Stimulated activated effector memory CD8-positive, alpha-beta T cell treated with anti-CD3 and anti-CD28 coated beads, Interleukin-12 subunit alpha, Interleukin-12 subunit beta, amount 100 ng/mL, for 72 hours (primary cell): Measurements from ENCODE around the gene BCL6B.

Experiments
- ATAC-seq: fragments of 150-1000 bp; cut with Tn5 transposase; 2 replicates; pipeline ENCODE4 v1.10.0; 2021
- DNase-seq, 2 donors: peaks; one replicate each; pipeline ENCODE4 v3.0.0; 2021 to 2022; ENCODE audit warnings: low spot score in 2 of 2
- H3K27ac Mint-ChIP-seq: one replicate; pipeline ENCODE4 v1.8.0; 2022; ENCODE audit warnings: mild to moderate bottlenecking, mixed read lengths
- H3K36me3 Mint-ChIP-seq: one replicate; pipeline ENCODE4 v1.8.0; 2022; ENCODE audit warnings: mild to moderate bottlenecking, mixed read lengths
- H3K4me1 Mint-ChIP-seq: one replicate; pipeline ENCODE4 v1.8.0; 2022; ENCODE audit warnings: mixed read lengths
- H3K4me3 Mint-ChIP-seq: one replicate; pipeline ENCODE4 v1.8.0; 2022; ENCODE audit warnings: mild to moderate bottlenecking, mixed read lengths
- H3K9me3 Mint-ChIP-seq: one replicate; pipeline ENCODE4 v1.8.0; 2022; ENCODE audit warnings: mixed read lengths

Gene BCL6B

DNA sequence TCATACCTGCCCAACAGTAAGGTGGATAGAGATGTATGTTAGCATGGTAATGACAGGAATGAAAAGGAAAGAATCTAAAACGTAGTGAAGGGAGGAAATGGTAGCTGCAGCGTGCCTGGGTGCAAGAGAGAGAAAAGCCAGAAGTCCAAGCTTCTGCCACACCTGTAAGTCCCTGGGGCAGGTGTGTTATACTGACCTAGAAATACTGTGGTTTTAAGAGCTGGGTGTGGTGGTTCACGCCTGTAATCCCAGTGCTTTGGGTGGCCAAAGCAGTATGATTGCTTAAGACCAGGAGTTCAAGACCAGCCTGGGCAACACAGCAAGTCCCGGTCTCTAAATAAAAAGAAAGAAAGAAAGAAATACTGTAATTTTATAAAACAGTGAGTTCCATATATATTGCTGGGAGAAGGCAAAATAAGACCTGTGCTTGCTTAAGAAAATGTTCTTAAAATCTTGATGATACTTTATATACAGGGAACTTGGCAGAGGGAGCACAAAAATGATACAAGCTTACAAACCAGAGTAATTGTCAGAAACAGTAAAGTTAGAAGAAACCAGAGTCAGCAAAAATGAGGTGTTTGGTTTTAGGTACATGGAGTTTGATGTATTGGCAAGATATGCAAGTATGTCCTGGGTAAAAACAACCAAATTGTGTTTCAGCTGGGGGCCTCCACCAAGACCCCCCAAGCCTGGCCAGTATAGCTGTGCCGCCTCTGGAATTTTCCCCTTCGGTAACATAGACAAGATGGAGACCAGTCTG lies 20.4 kb upstream of the BCL6B start:
- no peak overlapping the region for H3K4me3 Mint-ChIP-seq
- peaks cover 87% of the 10 kb centered on the region for H3K36me3 Mint-ChIP-seq
- H3K27ac Mint-ChIP-seq = peak overlapping the region; percentile 60
- no peak for ATAC-seq
- no peaks in the 10 kb centered on the region for H3K9me3 Mint-ChIP-seq
- H3K4me1 Mint-ChIP-seq = peaks cover 36% of the 10 kb centered on the region
- DNase-seq = no peak

DNA sequence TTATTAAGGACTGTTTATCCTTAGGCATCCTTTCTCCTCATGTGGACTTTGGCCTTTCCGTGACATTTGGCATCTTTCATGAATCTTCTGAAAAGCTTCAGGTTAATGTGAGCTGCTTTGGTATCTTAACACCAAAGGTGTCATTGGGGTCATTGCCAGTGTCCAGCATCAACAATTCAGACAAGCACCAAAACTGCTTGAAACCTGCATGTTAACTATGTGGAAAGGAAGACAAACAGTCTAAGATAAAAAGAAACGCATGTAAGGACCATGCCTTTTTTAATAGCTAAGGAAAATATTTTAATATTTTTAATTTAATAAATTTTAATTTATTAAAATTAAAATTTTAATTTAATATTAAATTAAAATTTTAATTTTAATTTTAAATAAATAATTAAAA lies 19.1 kb upstream of the BCL6B start:
- no peak overlapping the region for H3K4me3 Mint-ChIP-seq
- DNase-seq = no peak
- peaks cover 37% of the 10 kb centered on the region for H3K4me1 Mint-ChIP-seq
- H3K36me3 Mint-ChIP-seq = peaks cover 81% of the 10 kb centered on the region
- H3K27ac Mint-ChIP-seq = no peak overlapping the region
- ATAC-seq = no peak
- no peaks in the 10 kb centered on the region for H3K9me3 Mint-ChIP-seq

DNA sequence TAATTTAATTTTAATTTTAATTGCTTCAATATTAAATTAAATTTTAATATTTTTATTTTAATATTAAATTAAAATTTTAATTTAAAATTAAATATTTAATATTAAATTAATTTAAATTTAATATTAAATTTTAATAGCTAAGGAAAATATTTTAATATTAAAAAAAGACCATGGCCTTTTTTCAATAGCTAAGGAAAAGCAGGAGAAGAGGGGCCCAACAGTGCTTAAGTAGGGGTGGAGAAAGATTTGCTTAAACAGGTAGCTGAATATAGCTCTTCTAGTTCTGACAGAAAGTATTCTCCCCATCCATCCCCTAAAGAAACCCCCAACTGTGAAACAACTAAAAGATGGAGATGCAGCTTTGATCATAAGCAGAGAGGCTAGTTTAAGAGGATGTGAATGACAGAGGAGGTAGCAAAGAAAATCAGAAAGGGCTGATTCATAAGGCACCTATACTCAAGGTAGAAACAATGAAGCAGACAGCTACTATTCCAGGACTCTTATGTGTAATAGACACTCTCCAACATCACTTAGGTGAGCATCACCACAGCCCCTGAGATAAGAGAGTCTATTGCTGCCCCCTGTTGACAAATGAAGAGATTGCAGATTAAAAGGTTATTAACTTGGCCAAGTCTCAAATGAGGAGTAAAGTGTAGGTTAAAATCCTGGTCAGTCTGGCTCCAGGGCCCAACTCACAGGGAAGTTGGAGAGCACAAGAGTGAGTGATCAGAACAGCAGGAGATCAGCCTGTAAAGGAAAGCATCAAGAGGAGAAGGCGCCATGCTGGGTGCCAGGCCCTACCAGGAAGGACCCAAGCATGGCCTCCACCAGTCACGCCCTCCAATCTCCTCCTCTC lies 18.2 kb upstream of the BCL6B start:
- no peak overlapping the region for H3K27ac Mint-ChIP-seq
- H3K4me3 Mint-ChIP-seq = no peak overlapping the region
- DNase-seq (peak; percentile 38 to 71), ATAC-seq (peak; percentile 97)
- H3K4me1 Mint-ChIP-seq = peaks cover 38% of the 10 kb centered on the region
- peaks cover 80% of the 10 kb centered on the region for H3K36me3 Mint-ChIP-seq
- no peaks in the 10 kb centered on the region for H3K9me3 Mint-ChIP-seq

DNA sequence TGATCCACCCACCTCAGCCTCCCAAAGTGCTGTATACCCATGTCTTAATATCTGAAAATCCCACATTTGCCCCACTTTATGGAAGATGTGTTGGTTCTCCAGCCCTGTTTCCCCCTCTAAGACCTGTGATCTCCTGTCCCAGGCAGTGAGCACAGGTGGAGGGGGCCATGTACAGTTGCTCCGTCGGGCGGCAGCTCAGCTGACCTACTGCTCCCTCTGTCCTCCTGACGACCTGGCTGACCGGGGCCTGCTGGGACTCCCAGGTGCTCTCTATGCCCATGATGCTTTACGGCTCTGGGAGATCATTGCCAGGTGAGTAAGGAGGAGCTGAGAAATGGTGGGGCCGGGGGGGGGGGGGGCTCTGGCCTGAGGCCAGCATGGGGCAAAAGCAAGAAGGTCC lies 17.1 kb upstream of the BCL6B start:
- peaks cover 46% of the 10 kb centered on the region for H3K4me1 Mint-ChIP-seq
- ATAC-seq (no peak), DNase-seq (no peak)
- no peaks in the 10 kb centered on the region for H3K9me3 Mint-ChIP-seq
- peaks cover 72% of the 10 kb centered on the region for H3K36me3 Mint-ChIP-seq
- H3K27ac Mint-ChIP-seq = no peak overlapping the region
- H3K4me3 Mint-ChIP-seq = no peak overlapping the region

DNA sequence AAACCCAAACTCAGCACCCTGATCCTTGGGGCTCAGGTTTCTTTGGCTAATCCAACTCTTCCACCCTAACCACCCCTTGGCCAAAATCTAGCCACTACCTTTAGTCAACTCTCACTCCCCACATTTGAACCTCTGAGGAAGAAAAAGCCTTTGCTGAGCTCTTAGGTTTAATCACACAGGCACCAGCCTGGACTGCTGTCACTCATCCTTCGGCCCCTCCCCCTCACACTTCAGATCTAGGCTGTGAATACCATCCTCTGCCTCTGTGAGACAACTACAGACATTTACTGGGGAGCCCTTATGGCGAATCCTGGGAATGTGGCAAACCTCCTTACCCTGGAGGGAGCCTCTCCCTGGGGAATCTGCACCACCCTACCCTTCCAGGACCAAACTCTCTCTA lies 15.7 kb upstream of the BCL6B start:
- Mint-ChIP-seq H3K4me1 (peaks cover 40% of the 10 kb centered on the region), H3K36me3 (peaks cover 62% of the 10 kb centered on the region), H3K9me3 (no peaks in the 10 kb centered on the region), H3K4me3 (no peak overlapping the region), H3K27ac (peak overlapping the region; percentile 63)
- ATAC-seq = no peak
- no peak for DNase-seq

DNA sequence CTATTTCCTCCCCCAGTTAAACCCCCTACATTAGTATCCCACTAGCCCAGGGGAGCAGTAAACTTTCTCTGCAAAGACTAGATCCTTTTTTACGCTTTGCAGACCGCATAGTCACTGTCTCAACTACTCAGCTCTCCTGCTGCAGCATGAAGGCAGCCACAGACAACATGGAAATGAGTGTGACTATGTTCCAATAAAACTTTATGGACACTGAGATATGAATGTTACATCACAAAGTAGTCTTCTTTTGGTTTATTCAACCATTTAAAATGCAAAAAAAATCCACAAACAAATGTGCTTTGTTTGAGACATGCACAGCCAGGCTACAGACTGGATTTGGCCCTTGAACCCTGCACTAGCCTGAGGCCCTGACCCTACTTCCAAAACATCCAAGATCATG lies 12.3 kb upstream of the BCL6B start:
- H3K27ac Mint-ChIP-seq = peak overlapping the region; percentile 56
- H3K9me3 Mint-ChIP-seq = no peaks in the 10 kb centered on the region
- H3K4me1 Mint-ChIP-seq = peaks cover 40% of the 10 kb centered on the region
- peaks cover 68% of the 10 kb centered on the region for H3K36me3 Mint-ChIP-seq
- ATAC-seq = no peak
- no peak for DNase-seq
- H3K4me3 Mint-ChIP-seq = peak overlapping the region; percentile 97

DNA sequence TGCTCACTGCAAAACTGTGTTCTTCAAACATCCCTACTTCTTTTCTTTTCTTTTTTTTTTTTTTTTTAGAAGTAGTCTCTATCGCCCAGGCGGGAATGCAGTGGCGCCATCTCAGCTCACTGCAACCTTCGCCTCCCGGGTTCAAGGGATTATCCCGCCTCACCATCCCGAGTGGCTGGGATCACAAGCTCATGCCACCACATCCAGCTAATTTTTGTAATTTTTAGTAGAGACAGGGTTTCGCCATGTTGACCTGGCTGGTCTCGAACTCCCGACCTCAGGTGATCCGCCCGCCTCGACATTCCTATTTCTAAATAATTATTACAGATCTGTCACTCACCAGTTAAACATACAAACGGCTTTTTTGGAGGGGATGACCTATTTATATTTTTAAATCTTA lies 11.4 kb upstream of the BCL6B start:
- DNase-seq = no peak
- ATAC-seq = no peak
- Mint-ChIP-seq H3K36me3 (peaks cover 74% of the 10 kb centered on the region), H3K4me1 (peaks cover 44% of the 10 kb centered on the region), H3K9me3 (no peaks in the 10 kb centered on the region), H3K4me3 (peak overlapping the region; percentile 97), H3K27ac (peak overlapping the region; percentile 99)

DNA sequence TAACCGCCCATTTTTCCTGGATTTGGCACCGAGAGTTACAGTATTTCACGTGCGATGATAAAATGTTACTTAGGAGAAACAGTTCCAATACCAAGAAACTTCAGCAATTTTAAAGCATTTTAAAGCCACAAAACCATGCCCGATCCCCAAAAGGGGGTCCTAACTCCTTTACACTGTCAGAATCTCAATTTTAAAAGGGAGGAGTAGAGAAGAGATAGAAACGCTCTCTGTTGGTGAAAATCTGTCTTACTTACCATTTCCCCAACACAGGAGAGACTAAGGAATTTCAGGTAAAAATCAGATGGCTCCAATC lies 11.0 kb upstream of the BCL6B start:
- H3K36me3 Mint-ChIP-seq = peaks cover 74% of the 10 kb centered on the region
- no peak for ATAC-seq

DNA sequence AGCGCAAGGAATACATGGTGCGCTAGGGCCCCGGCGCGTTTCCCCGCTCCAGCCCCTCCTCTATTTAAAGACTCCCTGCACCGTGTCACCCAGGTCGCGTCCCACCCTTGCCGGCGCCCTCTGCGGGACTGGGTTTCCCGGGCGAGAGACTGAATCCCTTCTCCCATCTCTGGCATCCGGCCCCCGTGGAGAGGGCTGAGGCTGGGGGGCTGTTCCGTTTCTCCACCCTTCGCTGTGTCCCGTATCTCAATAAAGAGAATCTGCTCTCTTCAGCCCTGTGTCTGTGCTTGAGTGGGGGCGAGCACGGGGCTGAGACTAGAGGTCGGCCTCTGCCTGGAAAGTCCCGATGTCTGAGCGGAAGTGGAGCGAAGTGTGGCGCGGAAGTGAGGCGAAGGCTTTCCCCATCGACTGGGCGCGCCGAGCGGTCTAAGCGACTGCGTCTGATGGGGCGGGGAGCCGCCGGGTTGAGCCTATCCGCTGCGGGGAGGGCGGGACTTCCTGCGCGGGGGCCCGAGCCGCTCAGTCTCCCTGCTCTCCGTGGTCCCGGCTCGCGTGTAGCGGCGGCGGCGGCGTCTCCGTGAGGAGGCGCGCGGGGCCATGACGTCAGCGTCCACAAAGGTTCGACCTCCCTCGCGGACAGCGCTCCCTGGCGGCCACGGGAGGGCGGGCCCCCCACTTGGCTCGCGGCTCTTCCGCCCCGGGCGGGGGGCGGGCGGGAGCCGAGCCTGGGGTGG lies 8.4 kb upstream of the BCL6B start:
- Mint-ChIP-seq H3K27ac (peak overlapping the region; percentile 99), H3K9me3 (no peaks in the 10 kb centered on the region), H3K4me3 (peak overlapping the region; percentile 97), H3K36me3 (peaks cover 67% of the 10 kb centered on the region), H3K4me1 (peaks cover 60% of the 10 kb centered on the region)
- peak; percentile 92 for ATAC-seq
- DNase-seq = peak; percentile 98

More for the DNA sequence above, 11.0 kb upstream of the BCL6B start:
- Mint-ChIP-seq H3K4me3 (peak overlapping the region; percentile 97), H3K9me3 (no peaks in the 10 kb centered on the region), H3K27ac (peak overlapping the region; percentile 99), H3K4me1 (peaks cover 44% of the 10 kb centered on the region)
- no peak for DNase-seq

DNA sequence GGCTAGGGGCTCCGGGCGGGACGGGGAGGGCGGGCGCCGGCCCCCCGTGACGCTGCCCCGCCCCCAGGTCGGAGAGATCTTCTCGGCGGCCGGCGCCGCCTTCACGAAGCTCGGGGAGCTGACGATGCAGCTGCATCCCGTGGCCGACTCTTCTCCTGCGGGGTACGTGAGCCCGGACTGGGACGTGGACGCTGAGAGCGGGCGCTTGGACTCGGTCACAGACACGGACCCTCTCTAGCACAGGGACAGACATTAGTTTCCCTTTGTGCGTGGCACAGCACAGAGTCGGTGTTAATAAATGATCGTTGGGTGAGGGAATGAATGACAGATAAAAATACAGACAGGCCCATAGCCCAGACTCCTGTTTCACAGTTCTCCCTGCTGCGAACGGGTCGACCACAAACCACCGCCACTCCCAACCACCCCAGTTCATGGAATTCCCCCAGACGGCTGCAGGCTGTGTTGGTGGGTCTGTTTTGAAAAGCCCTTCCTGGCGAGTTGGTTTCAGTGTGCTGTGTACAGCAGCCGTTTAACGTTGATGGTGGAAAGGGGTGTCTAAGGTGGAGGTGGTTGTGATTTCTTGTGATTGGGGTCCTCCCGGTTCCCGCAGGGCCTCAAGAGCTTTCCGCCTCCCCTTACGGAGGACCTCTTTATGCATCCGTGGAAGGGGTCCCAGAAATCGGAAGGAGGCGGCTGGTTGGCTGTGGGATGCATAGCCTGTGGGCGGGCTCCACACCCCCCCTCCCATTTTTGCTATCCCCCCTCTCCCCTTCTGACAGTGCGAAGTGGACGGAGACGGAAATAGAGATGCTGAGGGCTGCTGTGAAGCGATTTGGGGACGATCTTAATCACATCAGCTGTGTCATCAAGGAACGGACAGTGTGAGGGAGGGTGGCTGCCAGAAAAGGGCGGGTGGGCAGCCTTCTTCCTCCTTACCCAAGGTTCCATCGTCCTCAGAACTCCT lies 7.6 kb upstream of the BCL6B start:
- ATAC-seq = peak; percentile 49
- DNase-seq = peak; percentile 65 to 94
- Mint-ChIP-seq H3K9me3 (no peaks in the 10 kb centered on the region), H3K4me1 (peaks cover 56% of the 10 kb centered on the region), H3K36me3 (peaks cover 63% of the 10 kb centered on the region), H3K27ac (peak overlapping the region; percentile 99), H3K4me3 (peak overlapping the region; percentile 97)

DNA sequence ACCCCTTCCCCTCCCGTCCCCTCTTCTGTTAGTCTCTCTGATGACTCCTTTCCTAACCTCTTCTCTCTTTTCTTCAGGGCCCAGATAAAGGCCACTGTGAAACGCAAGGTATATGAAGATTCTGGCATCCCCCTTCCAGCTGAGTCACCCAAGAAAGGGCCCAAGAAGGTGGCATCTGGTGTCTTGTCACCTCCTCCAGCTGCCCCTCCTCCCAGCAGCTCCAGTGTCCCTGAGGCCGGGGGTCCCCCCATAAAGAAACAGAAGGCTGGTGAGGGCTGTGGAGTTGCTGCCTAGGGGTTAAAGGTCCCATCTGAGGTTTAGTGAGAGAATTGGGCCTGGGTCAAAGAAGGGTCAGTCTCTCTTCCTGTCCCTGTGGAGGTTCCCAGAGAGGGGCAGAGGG lies 6.4 kb upstream of the BCL6B start:
- DNase-seq (no peak), ATAC-seq (no peak)
- no peaks in the 10 kb centered on the region for H3K9me3 Mint-ChIP-seq
- H3K36me3 Mint-ChIP-seq = peaks cover 67% of the 10 kb centered on the region
- peak overlapping the region; percentile 97 for H3K4me3 Mint-ChIP-seq
- peak overlapping the region; percentile 99 for H3K27ac Mint-ChIP-seq
- H3K4me1 Mint-ChIP-seq = peaks cover 58% of the 10 kb centered on the region

DNA sequence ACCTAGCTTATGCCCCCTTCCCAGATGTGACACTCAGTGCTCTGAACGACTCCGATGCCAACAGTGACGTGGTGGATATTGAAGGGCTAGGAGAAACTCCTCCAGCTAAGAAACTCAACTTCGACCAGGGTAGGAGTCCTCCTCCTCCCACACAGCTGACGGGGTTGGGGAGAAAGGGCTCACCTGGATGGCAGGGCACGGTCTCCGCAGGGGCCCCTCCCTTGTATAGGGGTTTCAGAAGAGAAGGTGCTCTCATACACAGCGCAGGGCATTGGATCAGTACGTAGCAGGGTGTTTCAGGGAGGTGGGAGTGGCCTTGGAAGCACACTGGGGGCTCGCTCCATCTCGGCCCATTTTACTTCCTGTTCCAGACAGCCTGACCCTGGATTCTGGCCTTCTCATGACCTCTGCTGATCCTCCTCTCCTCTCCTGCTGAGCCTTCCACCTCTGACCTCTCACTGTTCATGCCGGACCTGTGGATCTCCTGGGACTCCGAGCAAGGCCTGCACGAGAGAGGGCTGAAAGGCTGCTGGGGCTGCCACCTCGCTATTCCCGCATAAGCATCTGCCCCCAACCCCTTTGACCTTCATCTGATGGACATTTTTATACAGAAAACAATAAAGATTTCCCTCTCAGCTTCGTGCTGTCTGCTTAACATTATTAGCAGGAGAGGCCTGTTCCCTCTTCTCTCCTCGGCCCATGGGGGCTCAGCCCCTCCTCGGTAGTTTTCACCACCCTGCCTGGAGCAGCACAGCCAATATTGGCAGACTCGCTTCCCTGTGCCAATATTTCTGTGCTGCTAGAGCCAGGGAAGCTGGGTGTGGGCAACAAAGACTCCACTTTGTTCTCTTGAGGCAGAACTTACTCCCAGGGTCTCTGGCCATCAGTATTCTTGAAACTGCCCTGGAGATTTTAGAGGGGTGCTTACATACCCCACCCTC lies 5.7 kb upstream of the BCL6B start:
- DNase-seq = no peak
- Mint-ChIP-seq H3K4me3 (peak overlapping the region; percentile 97), H3K36me3 (peaks cover 66% of the 10 kb centered on the region)

DNA sequence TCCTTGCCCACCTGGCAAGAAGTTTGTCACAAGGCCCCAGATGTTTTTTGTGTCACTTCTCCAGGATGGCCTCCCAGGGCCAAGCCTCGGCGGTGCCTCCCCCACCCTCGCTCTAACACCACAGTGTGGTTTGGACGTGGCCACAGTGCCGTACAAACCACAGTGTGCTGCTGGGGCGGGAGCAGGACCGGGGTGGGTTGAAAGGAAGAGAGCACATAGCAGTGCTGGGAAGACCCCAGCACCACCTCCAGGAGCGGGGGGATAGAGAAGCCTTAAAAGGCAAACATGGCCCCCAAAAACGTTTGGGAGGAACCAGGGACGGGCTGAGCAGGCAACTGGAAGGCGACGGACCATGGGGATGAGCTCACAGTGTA lies 5.0 kb upstream of the BCL6B start:
- peak in 1 of 2 donors; percentile 68 for DNase-seq
- no peak for ATAC-seq
- no peaks in the 10 kb centered on the region for H3K9me3 Mint-ChIP-seq
- H3K27ac Mint-ChIP-seq = peak overlapping the region; percentile 96
- peaks cover 61% of the 10 kb centered on the region for H3K36me3 Mint-ChIP-seq
- H3K4me3 Mint-ChIP-seq = peak overlapping the region; percentile 97
- H3K4me1 Mint-ChIP-seq = peaks cover 72% of the 10 kb centered on the region

More for the DNA sequence above, 5.7 kb upstream of the BCL6B start:
- Mint-ChIP-seq H3K4me1 (peaks cover 65% of the 10 kb centered on the region), H3K9me3 (no peaks in the 10 kb centered on the region), H3K27ac (peak overlapping the region; percentile 99)
- no peak for ATAC-seq
